CD14-positive monocyte (primary cell): ENCODE results near the gene GPC1. TPM values are rescaled to one million over a fixed set of nuclear protein-coding genes. Genes with fewer than 3 reads are reported as not detected.

Experiments used
- DNase-seq, 3 donors: peaks; one replicate each; pipeline ENCODE4 v3.0.0-alpha.2; 2011 to 2022
- H2AFZ ChIP-seq: 2 replicates; pipeline ENCODE4 v1.6.0; 2012; ENCODE audit warnings: mild to moderate bottlenecking, low read depth, low read length, inconsistent platforms; ENCODE audit not compliant: insufficient read depth, poor library complexity, severe bottlenecking
- H3K27ac ChIP-seq, 2 donors: 1 replicate in 1 of 2; 2 replicates in 1 of 2; pipeline ENCODE4 v1.5.1; 2012 to 2013; ENCODE audit warnings: low read length in 2 of 2, control low read depth in 1 of 2, inconsistent platforms in 1 of 2, low read depth in 1 of 2, mild to moderate bottlenecking in 1 of 2
- H3K27me3 ChIP-seq, 2 donors: one replicate each; pipeline versions ENCODE4 v1.6.0 to v1.6.1; 2011 to 2013; ENCODE audit warnings: low read length in 2 of 2; ENCODE audit not compliant: control insufficient read depth in 2 of 2, insufficient read depth in 2 of 2
- H3K36me3 ChIP-seq, 2 donors: replicated peaks in 1 of 2; 1 replicate in 1 of 2; 2 replicates in 1 of 2; pipeline versions ENCODE4 v1.5.1 to v1.6.1; 2012 to 2013; ENCODE audit warnings: low read length in 2 of 2, control low read depth in 1 of 2, inconsistent platforms in 1 of 2, mild to moderate bottlenecking in 1 of 2; ENCODE audit not compliant: insufficient read depth in 2 of 2, control insufficient read depth in 1 of 2
- H3K4me1 ChIP-seq, 2 donors: 1 replicate in 1 of 2; 2 replicates in 1 of 2; pipeline versions ENCODE4 v1.5.1 to v1.6.1; 2012 to 2013; ENCODE audit warnings: low read length in 2 of 2, control low read depth in 1 of 2, inconsistent platforms in 1 of 2, mild to moderate bottlenecking in 1 of 2, moderate library complexity in 1 of 2; ENCODE audit not compliant: insufficient read depth in 2 of 2, control insufficient read depth in 1 of 2
- H3K4me2 ChIP-seq: replicated peaks from 2 replicates; pipeline ENCODE3; 2012; ENCODE audit warnings: low read length, moderate library complexity, mild to moderate bottlenecking; ENCODE audit not compliant: poor library complexity, severe bottlenecking; ENCODE audit errors: extremely low read depth
- H3K4me3 ChIP-seq, 3 experiments: fragments of 200-600 bp in 1 of 3; sonication (generic) in 1 of 3; replicated peaks in 1 of 3; 1 replicate in 2 of 3; 2 replicates in 1 of 3; pipeline ENCODE4 v1.5.1; 2011 to 2013; ENCODE audit warnings: low read length in 3 of 3, mild to moderate bottlenecking in 3 of 3, control low read depth in 2 of 3, low read depth in 2 of 3, inconsistent platforms in 1 of 3, moderate library complexity in 1 of 3
- H3K79me2 ChIP-seq: 2 replicates; pipeline ENCODE4 v1.6.0; 2012; ENCODE audit warnings: mild to moderate bottlenecking, control low read depth, inconsistent platforms, low read length, moderate library complexity; ENCODE audit not compliant: insufficient read depth
- H3K9ac ChIP-seq: 2 replicates; pipeline ENCODE4 v1.6.0; 2017; ENCODE audit warnings: low read length, mild to moderate bottlenecking; ENCODE audit not compliant: insufficient read depth, poor library complexity, severe bottlenecking
- H3K9me3 ChIP-seq, 2 donors: replicated peaks in 1 of 2; 1 replicate in 1 of 2; 2 replicates in 1 of 2; pipeline versions ENCODE4 v1.5.1 to v1.6.1; 2012 to 2013; ENCODE audit warnings: low read length in 2 of 2, control low read depth in 1 of 2; ENCODE audit not compliant: control insufficient read depth in 1 of 2, insufficient read depth in 1 of 2
- H4K20me1 ChIP-seq: 2 replicates; pipeline ENCODE4 v1.6.0; 2012; ENCODE audit warnings: mild to moderate bottlenecking, low read length, control low read depth, moderate library complexity; ENCODE audit not compliant: insufficient read depth
- H3K27ac Mint-ChIP-seq, 7 donors: one replicate each; pipeline ENCODE4 v1.8.0; 2020; ENCODE audit warnings: mild to moderate bottlenecking in 7 of 7, mixed read lengths in 7 of 7, moderate library complexity in 6 of 7, inconsistent platforms in 2 of 7
- H3K27me3 Mint-ChIP-seq, 3 donors: one replicate each; pipeline ENCODE4 v1.8.0; 2021 to 2022; ENCODE audit warnings: low read depth in 3 of 3, mild to moderate bottlenecking in 3 of 3, mixed read lengths in 3 of 3, moderate library complexity in 3 of 3, inconsistent platforms in 1 of 3
- H3K36me3 Mint-ChIP-seq, 2 donors: one replicate each; pipeline ENCODE4 v1.8.0; 2020; ENCODE audit warnings: mixed read lengths in 2 of 2, inconsistent platforms in 1 of 2, mild to moderate bottlenecking in 1 of 2
- H3K4me1 Mint-ChIP-seq: one replicate; pipeline ENCODE4 v1.8.0; 2020; ENCODE audit warnings: mild to moderate bottlenecking, mixed read lengths
- H3K4me3 Mint-ChIP-seq, 2 donors: one replicate each; pipeline ENCODE4 v1.8.0; 2020; ENCODE audit warnings: mild to moderate bottlenecking in 2 of 2, mixed read lengths in 2 of 2, moderate library complexity in 1 of 2
- H3K9me3 Mint-ChIP-seq, 7 donors: one replicate each; pipeline ENCODE4 v1.8.0; 2020 to 2022; ENCODE audit warnings: mixed read lengths in 7 of 7, mild to moderate bottlenecking in 6 of 7, moderate library complexity in 6 of 7, inconsistent platforms in 2 of 7
- WGBS: methylation state at CpG from one replicate; pipeline ENCODE4 v1.1.5; 2013; ENCODE audit warnings: missing lambda C conversion rate; ENCODE audit not compliant: insufficient coverage; 5-methylcytosine and 5-hydroxymethylcytosine counted together
- intact Hi-C, 2 donors: fragments of 100-400 bp; cut with micrococcal nuclease; formaldehyde crosslinking; loops; one replicate each; pipeline versions ENCODE4 v1.15.0 to v1.15.1; 2023
- polyA plus RNA-seq, 3 donors: library from polyadenylated mRNA; depleted of rRNA in 1 of 3; unstranded in 2 of 3; stranded (reverse) in 1 of 3; fragments of 300-500 nt in 2 of 3; fragments of >200 nt in 1 of 3; fragmentation: Illumina TruSeq in 2 of 3; gene quantifications; 1 replicate in 2 of 3; 2 replicates in 1 of 3; pipeline ENCODE4 v1.2.3, GENCODE V29; 2012 to 2021
- TF ChIP-seq, protein P1 (sequence below): fragments of 200-600 bp; IDR thresholded peaks from one replicate; pipeline ENCODE4 v1.8.0; 2022; ENCODE audit warnings: antibody characterized with exemption, mild to moderate bottlenecking

GPC1 gene
- polyA plus RNA-seq, 3 donors: 0.08 TPM; not detected in 2

DNA sequence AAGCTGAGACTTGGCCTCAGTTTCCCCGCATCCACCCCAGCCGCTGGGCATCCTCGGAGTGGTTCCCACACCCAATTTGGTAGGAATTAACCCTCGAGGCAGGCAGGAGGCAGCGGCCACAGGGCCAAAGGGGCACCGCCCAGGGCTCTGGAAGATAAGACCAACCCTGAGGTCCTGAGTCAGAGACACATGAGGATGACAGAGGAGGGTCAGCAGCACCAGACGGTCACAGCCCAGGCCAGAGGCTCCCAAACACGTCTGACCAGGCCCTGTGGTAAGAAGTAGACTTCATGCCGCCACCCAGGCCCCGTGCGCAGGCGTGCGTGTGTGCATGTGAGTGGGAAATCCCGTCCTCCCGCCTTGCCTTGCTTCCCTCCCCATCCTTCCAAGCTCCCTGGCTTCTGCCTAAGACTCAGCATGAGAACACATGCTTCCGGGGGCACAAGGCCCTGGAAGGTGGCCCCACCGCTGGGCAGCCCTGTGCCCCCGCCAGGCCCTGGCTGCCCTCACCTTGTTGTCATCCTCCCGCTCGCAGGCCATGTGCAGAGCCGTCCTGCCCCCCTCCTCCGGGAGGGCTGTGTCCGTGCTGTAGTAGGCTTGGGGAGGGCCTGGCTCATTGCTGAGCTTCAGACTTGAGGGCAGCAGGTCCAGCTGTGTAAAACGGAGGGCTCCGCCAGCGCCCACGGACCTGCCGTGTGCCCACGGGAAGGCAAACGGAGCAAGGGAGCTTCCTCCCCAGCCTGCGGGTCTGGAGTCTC is 76.1 kb downstream of the GPC1 start:
- WGBS: 94% methylated on average over 26 of the region's 31 CpGs
- intact Hi-C loops: loop anchor here (5.0 to 10.0 kb wide), 4 partner anchors 73 to 323 kb away; partner anchors contain the start of gene CAPN10 (in 1 of the 2)
- H2AFZ ChIP-seq: no peak overlapping the region
- H3K27me3 ChIP-seq: no peaks in the 10 kb centered on the region
- H3K4me1 Mint-ChIP-seq: peaks cover 17% of the 10 kb centered on the region
- H3K4me3 Mint-ChIP-seq: no peak overlapping the region
- H3K4me3 ChIP-seq: no peak overlapping the region
- no peaks in the 10 kb centered on the region for H3K79me2 ChIP-seq
- no peaks in the 10 kb centered on the region for H3K9me3 ChIP-seq
- H3K27me3 Mint-ChIP-seq: peaks cover 0 to 1% (median 0%) of the 10 kb centered on the region in 3 donors
- no peak overlapping the region for H3K9ac ChIP-seq
- no peak for DNase-seq
- peak overlapping the region in 1 of 7 donors; percentile 30 for H3K27ac Mint-ChIP-seq
- H3K4me2 ChIP-seq: no peak overlapping the region
- no peaks in the 10 kb centered on the region for H4K20me1 ChIP-seq
- peaks cover 3 to 22% of the 10 kb centered on the region in 2 donors for H3K36me3 ChIP-seq
- TF ChIP-seq, protein P1, sequence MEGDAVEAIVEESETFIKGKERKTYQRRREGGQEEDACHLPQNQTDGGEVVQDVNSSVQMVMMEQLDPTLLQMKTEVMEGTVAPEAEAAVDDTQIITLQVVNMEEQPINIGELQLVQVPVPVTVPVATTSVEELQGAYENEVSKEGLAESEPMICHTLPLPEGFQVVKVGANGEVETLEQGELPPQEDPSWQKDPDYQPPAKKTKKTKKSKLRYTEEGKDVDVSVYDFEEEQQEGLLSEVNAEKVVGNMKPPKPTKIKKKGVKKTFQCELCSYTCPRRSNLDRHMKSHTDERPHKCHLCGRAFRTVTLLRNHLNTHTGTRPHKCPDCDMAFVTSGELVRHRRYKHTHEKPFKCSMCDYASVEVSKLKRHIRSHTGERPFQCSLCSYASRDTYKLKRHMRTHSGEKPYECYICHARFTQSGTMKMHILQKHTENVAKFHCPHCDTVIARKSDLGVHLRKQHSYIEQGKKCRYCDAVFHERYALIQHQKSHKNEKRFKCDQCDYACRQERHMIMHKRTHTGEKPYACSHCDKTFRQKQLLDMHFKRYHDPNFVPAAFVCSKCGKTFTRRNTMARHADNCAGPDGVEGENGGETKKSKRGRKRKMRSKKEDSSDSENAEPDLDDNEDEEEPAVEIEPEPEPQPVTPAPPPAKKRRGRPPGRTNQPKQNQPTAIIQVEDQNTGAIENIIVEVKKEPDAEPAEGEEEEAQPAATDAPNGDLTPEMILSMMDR: no peak
- peaks cover 13 to 15% of the 10 kb centered on the region in 2 donors for H3K4me1 ChIP-seq
- H3K27ac ChIP-seq: no peak overlapping the region
- H3K9me3 Mint-ChIP-seq: no peaks in the 10 kb centered on the region
- peaks cover 25 to 28% of the 10 kb centered on the region in 2 donors for H3K36me3 Mint-ChIP-seq

DNA sequence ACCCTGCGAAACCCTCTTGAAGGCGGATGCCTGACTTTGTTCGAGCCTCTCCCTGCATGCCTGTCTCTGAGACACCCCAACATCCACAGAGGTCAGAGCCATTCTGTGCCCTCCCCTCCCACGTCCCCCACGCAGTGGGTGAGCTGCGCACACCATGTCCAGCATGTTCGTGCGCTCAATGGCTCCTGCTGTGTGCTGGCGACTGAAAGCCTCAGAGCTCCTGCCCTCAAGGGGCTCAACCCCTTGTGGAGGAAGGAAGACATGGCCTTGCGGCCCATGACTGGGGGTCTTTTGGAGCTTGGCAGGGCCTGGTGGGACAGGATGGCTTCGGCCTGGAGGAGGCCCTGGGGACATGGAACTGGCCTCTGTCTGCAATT is 76.6 kb downstream of the GPC1 start:
- H3K27ac Mint-ChIP-seq: peak overlapping the region in 3 of 7 donors; percentile 12 to 30 (median 15)
- TF ChIP-seq, protein P1: no peak
- no peak overlapping the region for H3K4me2 ChIP-seq
- no peaks in the 10 kb centered on the region for H3K27me3 ChIP-seq
- H4K20me1 ChIP-seq: no peaks in the 10 kb centered on the region
- no peak for DNase-seq
- H3K9me3 Mint-ChIP-seq: no peaks in the 10 kb centered on the region
- no peak overlapping the region for H2AFZ ChIP-seq
- H3K79me2 ChIP-seq: no peaks in the 10 kb centered on the region
- H3K4me3 ChIP-seq: no peak overlapping the region
- no peak overlapping the region for H3K4me3 Mint-ChIP-seq
- intact Hi-C loops: loop anchor here (5.0 to 10.0 kb wide), 4 partner anchors 73 to 323 kb away; partner anchors contain the start of gene CAPN10 (in 1 of the 2)
- H3K4me1 ChIP-seq: peaks cover 13 to 15% of the 10 kb centered on the region in 2 donors
- 100% methylated on average over 10 of the region's 11 CpGs for WGBS
- no peak overlapping the region for H3K27ac ChIP-seq
- H3K9me3 ChIP-seq: no peaks in the 10 kb centered on the region
- peaks cover 3 to 22% of the 10 kb centered on the region in 2 donors for H3K36me3 ChIP-seq
- H3K4me1 Mint-ChIP-seq: peaks cover 17% of the 10 kb centered on the region
- H3K27me3 Mint-ChIP-seq: peaks cover 0 to 1% (median 0%) of the 10 kb centered on the region in 3 donors
- peaks cover 25 to 31% of the 10 kb centered on the region in 2 donors for H3K36me3 Mint-ChIP-seq
- H3K9ac ChIP-seq: no peak overlapping the region
